Activated CD4-positive, alpha-beta T cell treated with anti-CD3 and anti-CD28 coated beads, Interleukin-2, amount 50 U/mL, for 4 hours (primary cell): Measurements from ENCODE around the gene LRTM1.

Experiments used
- DNase-seq, 2 experiments: peaks; one replicate each; pipeline ENCODE4 v3.0.0-alpha.2; 2020

LRTM1 gene

GRCh38 chr3:54939557-54940300 is 11.9 kb upstream of the LRTM1 start:
- no peak for DNase-seq

- no peak for DNase-seq
Measured at GRCh38 chr3:54936561-54936960, 8.7 kb upstream of the LRTM1 start.

- no peak for DNase-seq
Measured at GRCh38 chr3:54935869-54936268, 8.0 kb upstream of the LRTM1 start.

- DNase-seq, result no peak
Measured at GRCh38 chr3:54932606-54933005, 4.7 kb upstream of the LRTM1 start.

- no peak for DNase-seq
Measured at GRCh38 chr3:54931182-54931581, 3.3 kb upstream of the LRTM1 start.

- DNase-seq, result no peak
Measured at GRCh38 chr3:54918516-54918915, 9.3 kb downstream of the LRTM1 start.

GRCh38 chr3:54917862-54918261 is 10.0 kb downstream of the LRTM1 start:
- no peak for DNase-seq

GRCh38 chr3:54917174-54917573 is 10.7 kb downstream of the LRTM1 start:
- DNase-seq, result no peak

GRCh38 chr3:54916732-54917131 is 11.1 kb downstream of the LRTM1 start:
- DNase-seq, result no peak

- DNase-seq, result no peak
Measured at GRCh38 chr3:54915976-54916375, 11.9 kb downstream of the LRTM1 start.

GRCh38 chr3:54915181-54915580 is 12.7 kb downstream of the LRTM1 start:
- DNase-seq, result no peak

GRCh38 chr3:54914180-54914579 is 13.7 kb downstream of the LRTM1 start:
- no peak for DNase-seq

GRCh38 chr3:54909191-54909590 is 18.7 kb downstream of the LRTM1 start:
- DNase-seq, result no peak

GRCh38 chr3:54906763-54907162 is 21.1 kb downstream of the LRTM1 start:
- DNase-seq, result no peak

- DNase-seq, result no peak
Measured at GRCh38 chr3:54905920-54906319, 21.9 kb downstream of the LRTM1 start.

GRCh38 chr3:54905261-54905888 is 22.5 kb downstream of the LRTM1 start:
- no peak for DNase-seq

- no peak for DNase-seq
Measured at GRCh38 chr3:54901906-54902685, 25.8 kb downstream of the LRTM1 start.

- no peak for DNase-seq
Measured at GRCh38 chr3:54900838-54901591, 26.8 kb downstream of the LRTM1 start.

GRCh38 chr3:54899273-54899672 is 28.6 kb downstream of the LRTM1 start:
- DNase-seq, result no peak

- DNase-seq, result no peak
Measured at GRCh38 chr3:54897028-54897711, 30.7 kb downstream of the LRTM1 start.

GRCh38 chr3:54895613-54896012 is 32.2 kb downstream of the LRTM1 start:
- DNase-seq, result no peak

GRCh38 chr3:54892168-54892567 is 35.7 kb downstream of the LRTM1 start:
- no peak for DNase-seq

- no peak for DNase-seq
Measured at GRCh38 chr3:54891540-54891897, 36.3 kb downstream of the LRTM1 start.
